HepG2 (cell line): ENCODE data around the gene FHIT. TPM values are rescaled to one million over a fixed set of nuclear protein-coding genes. Genes with fewer than 3 reads are reported as not detected.

Source experiments
- ATAC-seq: fragments of 200-7000 bp; cut with Tn5 transposase; 3 replicates; pipeline ENCODE4 v1.9.1; 2020; ENCODE audit warnings: mild to moderate bottlenecking, moderate library complexity
- BruUV-seq: library from RNA; stranded (reverse); fragments of 400-500 nt; replicated peaks from 2 replicates; lab custom pipeline; 2021; lab: Mats Ljungman, UMichigan
- CTCF ChIA-PET: fragments of 300-600 bp; formaldehyde crosslinking; extraction: SDS; loops from one replicate; lab custom pipeline; 2021; ENCODE audit warnings: low total read pairs, inconsistent platforms, low intra/inter-chr PET ratio; lab: Yijun Ruan, JAX
- POLR2A ChIA-PET: fragments of 350-600 bp; sonication (Branson Sonifier 250); formaldehyde crosslinking; loops from one replicate; lab custom pipeline; 2020; ENCODE audit warnings: antibody characterized with exemption, inconsistent platforms; lab: Yijun Ruan, JAX
- DNase-seq: peaks from one replicate; pipeline ENCODE4 v3.0.0-alpha.2; 2015; ENCODE audit warnings: low spot score
- FAIRE-seq: peaks from 3 replicates; lab custom pipeline; 2011; peaks lifted over from hg19 to GRCh38; lab: Jason Lieb, UNC
- H2AFZ ChIP-seq: one replicate; pipeline ENCODE4 v1.6.1; 2011; ENCODE audit warnings: low read length, inconsistent platforms
- H3K27ac ChIP-seq: fragments of 300-600 bp; 3 replicates; pipeline ENCODE4 v1.8.0; 2011; ENCODE audit warnings: mixed run types, mild to moderate bottlenecking, mixed read lengths, low read length, inconsistent platforms; ENCODE audit not compliant: insufficient read depth; ENCODE audit errors: extremely low read length
- H3K27me3 ChIP-seq, 2 experiments: fragments of 200-600 bp in 1 of 2; 2 replicates in 1 of 2; 3 replicates in 1 of 2; pipeline versions ENCODE4 v1.6.0 to v1.8.0; 2011; ENCODE audit warnings: low read length in 2 of 2, mild to moderate bottlenecking in 2 of 2, moderate library complexity in 2 of 2, inconsistent platforms in 1 of 2; ENCODE audit not compliant: insufficient read depth in 2 of 2, control insufficient read depth in 1 of 2
- H3K36me3 ChIP-seq, 2 experiments: fragments of 200-600 bp in 1 of 2; replicated peaks in 1 of 2; 2 replicates in 1 of 2; 3 replicates in 1 of 2; pipeline versions ENCODE4 v1.5.1 to v1.8.0; 2011; ENCODE audit warnings: low read length in 2 of 2, inconsistent platforms in 1 of 2; ENCODE audit not compliant: insufficient read depth in 2 of 2, control insufficient read depth in 1 of 2
- H3K4me1 ChIP-seq: 2 replicates; pipeline ENCODE4 v1.5.1; 2012; ENCODE audit warnings: low read length, inconsistent platforms; ENCODE audit not compliant: insufficient read depth
- H3K4me2 ChIP-seq: 2 replicates; pipeline ENCODE4 v1.6.0; 2011; ENCODE audit warnings: low read depth, low read length, inconsistent platforms
- H3K4me3 ChIP-seq, 3 experiments: fragments of 200-600 bp in 1 of 3; sonication (generic), shearing (Covaris generic) in 1 of 3; replicated peaks in 1 of 3; 2 replicates each; pipeline ENCODE4 v1.5.1; 2011 to 2016; ENCODE audit warnings: low read length in 3 of 3, inconsistent platforms in 2 of 3, low read depth in 2 of 3, mild to moderate bottlenecking in 2 of 3, control low read depth in 1 of 3, mixed read lengths in 1 of 3; ENCODE audit not compliant: insufficient read depth in 1 of 3
- H3K79me2 ChIP-seq: one replicate; pipeline ENCODE4 v1.6.1; 2011; ENCODE audit warnings: low read length, inconsistent platforms; ENCODE audit not compliant: insufficient read depth
- H3K9ac ChIP-seq: 2 replicates; pipeline ENCODE4 v1.6.0; 2011; ENCODE audit warnings: mild to moderate bottlenecking, low read depth, low read length, inconsistent platforms; ENCODE audit not compliant: insufficient read depth
- H3K9me3 ChIP-seq: 2 replicates; pipeline ENCODE4 v1.5.1; 2012; ENCODE audit warnings: mild to moderate bottlenecking, low read length
- H4K20me1 ChIP-seq: 2 replicates; pipeline ENCODE4 v1.6.0; 2011; ENCODE audit warnings: inconsistent platforms, mild to moderate bottlenecking, low read length, moderate library complexity; ENCODE audit not compliant: insufficient read depth
- ATF2 ChIP-seq: sonication (generic); formaldehyde crosslinking; IDR thresholded peaks from 2 replicates; pipeline ENCODE4 v1.4.0; 2020; ENCODE audit warnings: missing genetic modification reagents
- CERS6 ChIP-seq: sonication (generic); formaldehyde crosslinking; IDR thresholded peaks from 2 replicates; pipeline ENCODE4 v1.5.0; 2020; ENCODE audit warnings: missing genetic modification reagents
- KMT2A ChIP-seq: sonication (generic); formaldehyde crosslinking; IDR thresholded peaks from 2 replicates; pipeline ENCODE4 v1.4.0; 2020; ENCODE audit warnings: missing genetic modification reagents
- NFRKB ChIP-seq: fragments of 450-650 bp; IDR thresholded peaks from 2 replicates; pipeline ENCODE4 v1.6.1; 2017
- PRDM4 ChIP-seq: sonication (generic); formaldehyde crosslinking; IDR thresholded peaks from 2 replicates; pipeline ENCODE4 v1.9.0; 2021; ENCODE audit warnings: missing genetic modification reagents, borderline replicate concordance
- RARA ChIP-seq: IDR thresholded peaks from 2 replicates; pipeline ENCODE4 v1.6.1; 2016; ENCODE audit warnings: missing genetic modification reagents, missing compliant biosample characterization
- SMAD3 ChIP-seq: sonication (generic); formaldehyde crosslinking; IDR thresholded peaks from 2 replicates; pipeline ENCODE4 v1.4.0; 2020; ENCODE audit warnings: missing genetic modification reagents
- TP53 ChIP-seq: sonication (generic); formaldehyde crosslinking; conservative IDR thresholded peaks from 2 replicates; pipeline ENCODE4 v1.4.0; 2020; ENCODE audit warnings: missing genetic modification reagents
- WIZ ChIP-seq: sonication (generic); formaldehyde crosslinking; IDR thresholded peaks from 2 replicates; pipeline ENCODE4 v1.5.1; 2020; ENCODE audit warnings: mild to moderate bottlenecking, missing genetic modification reagents
- ZNF276 ChIP-seq: sonication (generic); formaldehyde crosslinking; IDR thresholded peaks from 2 replicates; pipeline ENCODE4 v1.4.0; 2020; ENCODE audit warnings: mild to moderate bottlenecking, low read depth, missing genetic modification reagents
- ZNF30 ChIP-seq: sonication (generic); formaldehyde crosslinking; IDR thresholded peaks from 2 replicates; pipeline ENCODE4 v1.5.0; 2020; ENCODE audit warnings: mild to moderate bottlenecking, missing genetic modification reagents
- WGBS: methylation state at CpG from one replicate; pipeline ENCODE4 v1.1.6; 2017; ENCODE audit warnings: low lambda C conversion rate; 5-methylcytosine and 5-hydroxymethylcytosine counted together
- in situ Hi-C: cut with HindIII; loops from 2 replicates; pipeline ENCODE4 v1.10.0; 2017; ENCODE audit warnings: low pct_unique_long_range_greater_than_20kb; ENCODE audit not compliant: extremely low pct_ligation_motif_present
- intact Hi-C: fragments of 100-400 bp; cut with micrococcal nuclease; formaldehyde crosslinking; loops from one replicate; pipeline ENCODE4 v1.10.0; 2022; ENCODE audit not compliant: unreplicated experiment
- polyA plus RNA-seq, 8 experiments: library from polyadenylated mRNA; depleted of rRNA in 3 of 8; stranded (reverse) in 7 of 8; unstranded in 1 of 8; fragments of >200 nt; fragmentation: Illumina TruSeq in 4 of 8; extraction: Trizol in 4 of 8; gene quantifications; 2 replicates each; pipeline versions ENCODE4 v1.2.1 to v1.2.3, GENCODE V29; 2011 to 2016; ENCODE audit warnings: low read depth in 4 of 8, missing spikeins in 1 of 8, mixed read lengths in 1 of 8; ENCODE audit not compliant: insufficient read depth in 1 of 8
- total RNA-seq, 5 experiments: library from RNA; depleted of rRNA; stranded (reverse); fragments of >200 nt; fragmentation: Illumina TruSeq; extraction: Trizol; gene quantifications; 2 replicates each; pipeline ENCODE4 v1.2.3, GENCODE V29; 2016; ENCODE audit warnings: low read depth in 1 of 5

Gene FHIT
- total and polyA plus RNA-seq, 2 of the 13 experiments (the other 11 are each of a cell fraction or from before 2014, with no cell fraction given): 4.0 to 4.6 TPM

GRCh38 chr3:60036803-60037202 is 1214.4 kb downstream of the FHIT start:
- FAIRE-seq: no peak
- Histone ChIP-seq H3K27ac (no peak overlapping the region), H3K79me2 (no peaks in the 10 kb centered on the region), H3K27me3 (no peaks in the 10 kb centered on the region), H3K9ac (no peak overlapping the region), H3K4me3 (no peak overlapping the region), H3K36me3 (no peaks in the 10 kb centered on the region), H3K4me1 (no peaks in the 10 kb centered on the region), H2AFZ (no peak overlapping the region), H3K4me2 (no peak overlapping the region), H3K9me3 (no peaks in the 10 kb centered on the region), H4K20me1 (no peaks in the 10 kb centered on the region)
- no peak for DNase-seq
- in situ Hi-C loops: no loop called here
- TF ChIP-seq ATF2 (CRISPR knock-in tag): no peak
- TF ChIP-seq CERS6 (CRISPR knock-in tag): no peak
- no peak for TF ChIP-seq KMT2A
- TF ChIP-seq NFRKB: no peak
- BruUV-seq: no TSS peak
- POLR2A ChIA-PET: no interaction called here
- ATAC-seq: no peak
- CTCF ChIA-PET: no interaction called here
- intact Hi-C loops: no loop called here
- 54% methylated on average over 7 of the region's 7 CpGs for WGBS

GRCh38 chr3:60033901-60034453 is 1217.3 kb downstream of the FHIT start:
- intact Hi-C loops (no loop called here), in situ Hi-C loops (no loop called here)
- DNase-seq (no peak), FAIRE-seq (no peak), ATAC-seq (no peak)
- no peaks in the 10 kb centered on the region for H3K27me3 ChIP-seq
- H3K36me3 ChIP-seq: no peaks in the 10 kb centered on the region
- no peak overlapping the region for H3K4me2 ChIP-seq
- H3K79me2 ChIP-seq: no peaks in the 10 kb centered on the region
- CTCF ChIA-PET: no interaction called here
- H3K4me1 ChIP-seq: no peaks in the 10 kb centered on the region
- POLR2A ChIA-PET: no interaction called here
- BruUV-seq: no TSS peak
- no peak overlapping the region for H3K9ac ChIP-seq
- H2AFZ ChIP-seq: no peak overlapping the region
- no peak overlapping the region for H3K4me3 ChIP-seq
- H3K9me3 ChIP-seq: no peaks in the 10 kb centered on the region
- no peaks in the 10 kb centered on the region for H4K20me1 ChIP-seq
- 46% methylated on average over 3 of the region's 3 CpGs for WGBS
- H3K27ac ChIP-seq: no peak overlapping the region
- TF ChIP-seq ZNF30 (no peak), WIZ (CRISPR knock-in tag) (no peak), SMAD3 (CRISPR knock-in tag) (no peak), ZNF276 (CRISPR knock-in tag) (no peak), RARA (no peak), TP53 (CRISPR knock-in tag) (no peak), PRDM4 (no peak)
